CD4-positive, alpha-beta T cell treated with Interleukin-1 beta for 1 hour (primary cell): ENCODE data around the gene DCK.
"Not testable (repeated sequence)": the region's sequence is repeated elsewhere in the genome, so short reads cannot be mapped to it uniquely, and the experiment has no call there.

Experiments used
- DNase-seq, 2 donors: peaks; one replicate each; pipeline ENCODE4 v3.0.0-alpha.2; 2020 to 2022

DCK gene

GRCh38 chr4:71004281-71004851, 10.9 kb downstream of the DCK start:
- peak; percentile 53 to 63 for DNase-seq

- DNase-seq = not testable (repeated sequence)
Measured at GRCh38 chr4:71005025-71005424, 11.6 kb downstream of the DCK start.

- no peak for DNase-seq
Measured at GRCh38 chr4:71006203-71006907, 12.9 kb downstream of the DCK start.

- no peak for DNase-seq
Measured at GRCh38 chr4:71008196-71008595, 14.7 kb downstream of the DCK start.

- DNase-seq = no peak
Measured at GRCh38 chr4:71009086-71009485, 15.6 kb downstream of the DCK start.

- DNase-seq = peak in 1 of 2 donors; percentile 48
Measured at GRCh38 chr4:71009890-71010588, 16.6 kb downstream of the DCK start.

- DNase-seq = no peak
Measured at GRCh38 chr4:71011451-71011850, 18.0 kb downstream of the DCK start.

GRCh38 chr4:71017391-71017790, 23.9 kb downstream of the DCK start:
- DNase-seq = not testable (repeated sequence)

- DNase-seq = no peak
Measured at GRCh38 chr4:71020611-71021010, 27.2 kb downstream of the DCK start.

GRCh38 chr4:71025654-71026053, 32.2 kb downstream of the DCK start:
- DNase-seq = no peak

GRCh38 chr4:71026086-71026485, 32.6 kb downstream of the DCK start:
- DNase-seq = no peak

- DNase-seq = no peak
Measured at GRCh38 chr4:71027611-71028010, 34.2 kb downstream of the DCK start.

- DNase-seq = no peak
Measured at GRCh38 chr4:71029504-71029903, 36.1 kb downstream of the DCK start.

GRCh38 chr4:71032106-71032505, 38.7 kb downstream of the DCK start:
- DNase-seq = not testable (repeated sequence)

- no peak for DNase-seq
Measured at GRCh38 chr4:71045256-71045655, 51.8 kb downstream of the DCK start.

GRCh38 chr4:71049395-71049794, 55.9 kb downstream of the DCK start:
- DNase-seq = no peak

- peak in 1 of 2 donors; percentile 17 for DNase-seq
Measured at GRCh38 chr4:71050809-71051208, 57.4 kb downstream of the DCK start.

GRCh38 chr4:71052034-71052433, 58.6 kb downstream of the DCK start:
- no peak for DNase-seq

GRCh38 chr4:71052716-71053115, 59.3 kb downstream of the DCK start:
- no peak for DNase-seq

- DNase-seq = not testable (repeated sequence)
Measured at GRCh38 chr4:71053613-71054012, 60.2 kb downstream of the DCK start.

GRCh38 chr4:71059573-71059972, 66.1 kb downstream of the DCK start:
- DNase-seq = not testable (repeated sequence)

GRCh38 chr4:71062436-71062835, 69.0 kb downstream of the DCK start:
- DNase-seq = no peak

GRCh38 chr4:71063711-71064110, 70.3 kb downstream of the DCK start:
- no peak for DNase-seq

GRCh38 chr4:71064521-71064920, 71.1 kb downstream of the DCK start:
- DNase-seq = no peak
